Measurements from ENCODE around the gene NLE1.

DNA sequence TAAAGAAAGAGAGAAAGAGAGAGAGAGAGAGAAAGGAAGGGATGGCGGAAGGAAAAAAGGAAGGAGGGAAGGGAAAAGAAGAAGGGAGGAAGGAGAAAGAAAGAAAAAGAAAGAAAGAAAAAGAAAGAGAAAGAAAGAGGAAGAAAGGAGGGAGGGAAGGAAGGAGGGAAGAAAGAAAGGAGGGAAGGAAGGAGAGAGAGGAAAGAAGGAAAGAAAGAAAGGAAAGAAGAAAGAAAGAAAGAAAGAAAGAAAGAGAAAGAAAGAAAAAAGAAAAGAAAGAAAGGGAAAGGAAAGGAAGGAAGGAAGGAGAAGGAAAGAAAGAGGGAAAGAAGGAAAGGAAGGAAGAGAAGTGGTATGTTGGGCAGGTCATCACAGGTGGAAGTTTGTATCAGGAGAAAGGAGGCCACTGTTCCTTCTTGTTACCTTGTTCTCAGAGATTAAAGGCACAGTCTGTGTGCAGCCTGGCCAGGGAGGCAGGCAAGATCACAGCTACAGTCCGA is 32.8 kb upstream of the NLE1 start:
- TF ChIP-seq ELF4 (IDR thresholded peaks at IDR 0.05), result no peak
- TF ChIP-seq, protein P1, sequence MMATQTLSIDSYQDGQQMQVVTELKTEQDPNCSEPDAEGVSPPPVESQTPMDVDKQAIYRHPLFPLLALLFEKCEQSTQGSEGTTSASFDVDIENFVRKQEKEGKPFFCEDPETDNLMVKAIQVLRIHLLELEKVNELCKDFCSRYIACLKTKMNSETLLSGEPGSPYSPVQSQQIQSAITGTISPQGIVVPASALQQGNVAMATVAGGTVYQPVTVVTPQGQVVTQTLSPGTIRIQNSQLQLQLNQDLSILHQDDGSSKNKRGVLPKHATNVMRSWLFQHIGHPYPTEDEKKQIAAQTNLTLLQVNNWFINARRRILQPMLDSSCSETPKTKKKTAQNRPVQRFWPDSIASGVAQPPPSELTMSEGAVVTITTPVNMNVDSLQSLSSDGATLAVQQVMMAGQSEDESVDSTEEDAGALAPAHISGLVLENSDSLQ (IDR thresholded peaks at IDR 0.05), result no peak
- no peak for TF ChIP-seq SUZ12 (IDR thresholded peaks at IDR 0.05)
- no peak for TF ChIP-seq FOXK2 (IDR thresholded peaks at IDR 0.05)
- no peak for TF ChIP-seq BHLHE40 (IDR thresholded peaks at IDR 0.05; ENCODE audit: borderline replicate concordance)
- no peak for TF ChIP-seq ZNF384 (IDR thresholded peaks at IDR 0.05)
- no peak for TF ChIP-seq CTBP1 (IDR thresholded peaks at IDR 0.05; ENCODE audit: borderline replicate concordance)
- TF ChIP-seq FOXM1 (IDR thresholded peaks at IDR 0.05; ENCODE audit: borderline replicate concordance), result no peak
- no peak for TF ChIP-seq TARDBP (IDR thresholded peaks at IDR 0.05)
- TF ChIP-seq NFRKB (IDR thresholded peaks at IDR 0.05), result no peak
- TF ChIP-seq ARNT (IDR thresholded peaks at IDR 0.05), result no peak
- TF ChIP-seq L3MBTL2 (conservative IDR thresholded peaks at IDR 0.05), result no peak
- TF ChIP-seq SP1 (IDR thresholded peaks at IDR 0.05), result no peak
- no peak for TF ChIP-seq FOXA1 (IDR thresholded peaks at IDR 0.05)

Measured in HEK293T (cell line).